SK-N-MC (cell line): Measurements from ENCODE around the gene CHPF2.

ENCODE experiments used
- EZH2 ChIP-seq: fragments of 200-600 bp; sonication (generic); IDR thresholded peaks from one replicate; pipeline ENCODE4 v1.6.1; 2017; ENCODE audit warnings: antibody characterized with exemption
- FOXP2 ChIP-seq: optimal IDR thresholded peaks from 2 replicates; pipeline ENCODE3; 2011; ENCODE audit warnings: mild to moderate bottlenecking, moderate library complexity; ENCODE audit not compliant: insufficient read depth; ENCODE audit errors: extremely low read length, control extremely low read depth
- POLR2AphosphoS5 ChIP-seq: IDR thresholded peaks from 2 replicates; pipeline ENCODE4 v1.6.1; 2012; ENCODE audit warnings: mild to moderate bottlenecking, low read depth, low read length, borderline replicate concordance

DNA sequence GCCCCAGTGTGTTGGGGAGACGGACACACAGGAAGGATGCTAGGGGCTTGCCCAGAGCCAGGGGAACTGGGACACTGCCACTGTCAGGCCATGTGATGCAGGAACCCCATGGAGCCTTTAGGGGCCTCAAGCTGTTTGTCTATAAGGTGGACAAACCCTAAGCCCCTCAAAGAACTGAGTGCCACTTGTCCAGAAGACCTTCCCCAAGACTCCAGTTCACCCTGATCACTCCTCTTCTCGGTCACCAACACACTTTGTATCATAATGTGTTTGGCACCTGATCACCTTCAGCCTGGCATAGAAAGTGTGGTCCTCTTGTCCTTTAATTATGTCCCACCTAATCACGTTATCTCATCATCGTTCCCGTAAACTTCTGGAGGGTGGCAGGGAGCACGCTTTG, 22.7 kb upstream of the CHPF2 start:
- TF ChIP-seq EZH2 = no peak
- TF ChIP-seq POLR2AphosphoS5 = no peak
- no peak for TF ChIP-seq FOXP2
